GM10266 (cell line): ENCODE results near the gene POGZ.
A peak's percentile ranks its signal among the peaks of the same experiment; 100 is the strongest.

Source experiments
- DNase-seq: peaks from one replicate; pipeline ENCODE4 v3.0.0; 2012; ENCODE audit errors: extremely low spot score
- CTCF ChIP-seq: IDR thresholded peaks from 2 replicates; pipeline ENCODE4 v1.5.1; 2012; ENCODE audit warnings: mild to moderate bottlenecking, low read depth; ENCODE audit not compliant: control insufficient read depth, insufficient read depth; ENCODE audit errors: missing control alignments

The POGZ gene

GRCh38 chr1:151491641-151492040, 32.3 kb upstream of the POGZ start:
- DNase-seq: no peak
- no peak for TF ChIP-seq CTCF

DNA sequence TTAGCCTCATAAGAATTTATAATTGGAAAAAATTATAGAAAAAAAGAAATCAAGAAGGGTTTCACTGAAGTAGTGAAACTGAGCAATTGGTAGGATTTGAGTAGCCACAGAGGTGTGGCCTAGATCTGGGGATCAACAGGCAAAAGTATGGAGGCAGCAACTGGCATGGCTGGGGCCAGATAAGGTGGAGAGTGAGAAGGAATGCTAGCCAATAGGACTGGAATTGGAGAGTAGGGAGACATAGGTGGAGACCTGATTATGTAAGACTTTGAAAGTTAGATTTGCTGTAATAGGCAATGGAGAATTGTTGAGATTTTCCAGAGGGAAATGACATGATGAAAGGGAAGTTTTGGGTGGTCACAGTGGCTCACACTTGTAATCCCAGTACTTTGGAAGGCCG, 27.3 kb upstream of the POGZ start:
- DNase-seq: no peak
- no peak for TF ChIP-seq CTCF

GRCh38 chr1:151485685-151486255, 26.5 kb upstream of the POGZ start:
- TF ChIP-seq CTCF: no peak
- no peak for DNase-seq

DNA sequence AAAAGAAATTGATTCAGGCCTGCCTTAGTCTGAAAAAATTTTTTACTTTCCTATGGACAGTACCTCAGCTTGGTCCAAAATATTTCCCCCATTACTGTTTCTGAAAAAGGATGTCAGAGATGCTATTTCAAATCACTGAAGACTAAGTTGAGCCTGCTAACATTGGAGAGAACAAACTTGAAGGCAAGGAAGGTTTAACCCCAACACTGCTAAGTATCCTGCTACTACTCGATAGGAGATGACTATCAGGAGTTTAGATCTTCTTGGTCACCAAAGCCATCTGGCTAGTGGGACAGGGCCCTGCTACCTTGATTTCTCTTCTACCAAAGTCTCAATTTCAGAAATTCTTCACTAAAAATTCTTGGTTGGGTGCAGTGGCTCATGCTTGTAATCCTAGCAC, 22.7 kb upstream of the POGZ start:
- TF ChIP-seq CTCF: no peak
- no peak for DNase-seq

DNA sequence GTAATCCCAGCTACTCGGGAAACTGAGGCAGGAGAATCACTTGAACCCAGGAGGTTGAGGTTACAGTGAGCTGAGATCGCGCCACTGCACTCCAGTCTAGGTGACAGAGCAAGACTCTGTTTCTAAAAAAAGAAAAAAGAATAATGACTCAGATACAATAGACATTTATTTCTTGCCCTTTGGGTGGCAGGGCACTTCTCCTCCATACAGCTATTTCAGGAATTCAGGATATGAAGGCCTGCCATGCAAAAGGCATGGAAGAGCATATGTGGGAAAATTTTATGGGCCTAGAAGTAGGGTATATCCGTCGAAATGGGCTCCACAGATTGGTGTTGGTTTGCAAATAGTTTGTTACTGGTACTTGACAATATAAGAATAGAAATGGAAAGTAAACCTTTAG, 20.2 kb upstream of the POGZ start:
- no peak for DNase-seq
- no peak for TF ChIP-seq CTCF

- TF ChIP-seq CTCF: no peak
- DNase-seq: no peak
These were observed 19.6 kb upstream of the POGZ start for GRCh38 chr1:151478923-151479322.

- TF ChIP-seq CTCF: no peak
- DNase-seq: peak; percentile 31
These were observed 19.0 kb upstream of the POGZ start for GRCh38 chr1:151478140-151478812.
